ENCODE data around the gene GNAQ. TPM values are rescaled to one million over a fixed set of nuclear protein-coding genes. Genes with fewer than 3 reads are reported as not detected.

The GNAQ gene
- total and polyA plus RNA-seq, 2 of the 13 experiments (the other 11 are each of a cell fraction or from before 2014, with no cell fraction given), result 16.5 to 17.7 TPM

GRCh38 chr9:77960356-77961153, 71.1 kb downstream of the GNAQ start:
- WGBS (ENCODE audit: low lambda C conversion rate), result 91% methylated on average over 5 of the region's 5 CpGs
- ChIA-PET POLR2A (no interaction called here), CTCF (ENCODE audit: low intra/inter-chr PET ratio, low total read pairs) (no interaction called here)
- Histone ChIP-seq H3K27me3 (ENCODE audit: control insufficient read depth in 1 of 2, insufficient read depth in 2 of 2, low read length in 2 of 2) (no peaks in the 10 kb centered on the region), H3K9ac (ENCODE audit: insufficient read depth, low read depth, low read length) (no peak overlapping the region), H3K4me2 (ENCODE audit: low read depth, low read length) (no peak overlapping the region), H2AFZ (ENCODE audit: low read length) (no peak overlapping the region), H3K27ac (ENCODE audit: extremely low read length, insufficient read depth, low read length) (no peak overlapping the region), H3K4me1 (ENCODE audit: insufficient read depth, low read length) (peaks cover 27% of the 10 kb centered on the region), H3K9me3 (ENCODE audit: low read length) (no peaks in the 10 kb centered on the region), H4K20me1 (ENCODE audit: insufficient read depth, low read length) (no peaks in the 10 kb centered on the region; the same call in 1 of the 2 replicates), H3K79me2 (ENCODE audit: insufficient read depth, low read length) (peaks cover 31% of the 10 kb centered on the region), H3K36me3 (replicated peaks in 1 of 2; ENCODE audit: control insufficient read depth in 1 of 2, insufficient read depth in 2 of 2, low read length in 2 of 2) (no peaks in the 10 kb centered on the region), H3K4me3 (replicated peaks in 1 of 3; ENCODE audit: insufficient read depth in 1 of 3, low read depth in 2 of 3, low read length in 3 of 3) (no peak overlapping the region)
- no TSS peak for BruUV-seq (replicated peaks)
- DNase-seq (ENCODE audit: low spot score), result no peak
- no peak for FAIRE-seq
- in situ Hi-C loops (cut with HindIII; ENCODE audit: extremely low pct_ligation_motif_present, low pct_unique_long_range_greater_than_20kb) (no loop called here), intact Hi-C loops (cut with micrococcal nuclease; ENCODE audit: unreplicated experiment) (no loop called here)
- ATAC-seq, result no peak
- no peak for TF ChIP-seq SAP130 (CRISPR knock-in tag; IDR thresholded peaks at IDR 0.05; ENCODE audit: low read depth)
- TF ChIP-seq, protein P1, sequence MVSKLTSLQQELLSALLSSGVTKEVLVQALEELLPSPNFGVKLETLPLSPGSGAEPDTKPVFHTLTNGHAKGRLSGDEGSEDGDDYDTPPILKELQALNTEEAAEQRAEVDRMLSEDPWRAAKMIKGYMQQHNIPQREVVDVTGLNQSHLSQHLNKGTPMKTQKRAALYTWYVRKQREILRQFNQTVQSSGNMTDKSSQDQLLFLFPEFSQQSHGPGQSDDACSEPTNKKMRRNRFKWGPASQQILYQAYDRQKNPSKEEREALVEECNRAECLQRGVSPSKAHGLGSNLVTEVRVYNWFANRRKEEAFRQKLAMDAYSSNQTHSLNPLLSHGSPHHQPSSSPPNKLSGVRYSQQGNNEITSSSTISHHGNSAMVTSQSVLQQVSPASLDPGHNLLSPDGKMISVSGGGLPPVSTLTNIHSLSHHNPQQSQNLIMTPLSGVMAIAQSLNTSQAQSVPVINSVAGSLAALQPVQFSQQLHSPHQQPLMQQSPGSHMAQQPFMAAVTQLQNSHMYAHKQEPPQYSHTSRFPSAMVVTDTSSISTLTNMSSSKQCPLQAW (CRISPR knock-in tag; IDR thresholded peaks at IDR 0.05), result no peak
- TF ChIP-seq, protein P2, sequence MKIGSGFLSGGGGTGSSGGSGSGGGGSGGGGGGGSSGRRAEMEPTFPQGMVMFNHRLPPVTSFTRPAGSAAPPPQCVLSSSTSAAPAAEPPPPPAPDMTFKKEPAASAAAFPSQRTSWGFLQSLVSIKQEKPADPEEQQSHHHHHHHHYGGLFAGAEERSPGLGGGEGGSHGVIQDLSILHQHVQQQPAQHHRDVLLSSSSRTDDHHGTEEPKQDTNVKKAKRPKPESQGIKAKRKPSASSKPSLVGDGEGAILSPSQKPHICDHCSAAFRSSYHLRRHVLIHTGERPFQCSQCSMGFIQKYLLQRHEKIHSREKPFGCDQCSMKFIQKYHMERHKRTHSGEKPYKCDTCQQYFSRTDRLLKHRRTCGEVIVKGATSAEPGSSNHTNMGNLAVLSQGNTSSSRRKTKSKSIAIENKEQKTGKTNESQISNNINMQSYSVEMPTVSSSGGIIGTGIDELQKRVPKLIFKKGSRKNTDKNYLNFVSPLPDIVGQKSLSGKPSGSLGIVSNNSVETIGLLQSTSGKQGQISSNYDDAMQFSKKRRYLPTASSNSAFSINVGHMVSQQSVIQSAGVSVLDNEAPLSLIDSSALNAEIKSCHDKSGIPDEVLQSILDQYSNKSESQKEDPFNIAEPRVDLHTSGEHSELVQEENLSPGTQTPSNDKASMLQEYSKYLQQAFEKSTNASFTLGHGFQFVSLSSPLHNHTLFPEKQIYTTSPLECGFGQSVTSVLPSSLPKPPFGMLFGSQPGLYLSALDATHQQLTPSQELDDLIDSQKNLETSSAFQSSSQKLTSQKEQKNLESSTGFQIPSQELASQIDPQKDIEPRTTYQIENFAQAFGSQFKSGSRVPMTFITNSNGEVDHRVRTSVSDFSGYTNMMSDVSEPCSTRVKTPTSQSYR (CRISPR knock-in tag; IDR thresholded peaks at IDR 0.05; ENCODE audit: borderline replicate concordance), result no peak
- no peak for TF ChIP-seq SP4 (CRISPR knock-in tag; IDR thresholded peaks at IDR 0.05)
- TF ChIP-seq ZIK1 (CRISPR knock-in tag; IDR thresholded peaks at IDR 0.05; ENCODE audit: borderline replicate concordance, low read depth), result no peak
- TF ChIP-seq ZBTB3 (CRISPR knock-in tag; IDR thresholded peaks at IDR 0.05; ENCODE audit: borderline replicate concordance, low read depth), result no peak
- no peak for TF ChIP-seq FOSL1 (CRISPR knock-in tag; IDR thresholded peaks at IDR 0.05; ENCODE audit: borderline replicate concordance)
- TF ChIP-seq CERS6 (CRISPR knock-in tag; IDR thresholded peaks at IDR 0.05), result no peak
- TF ChIP-seq HDAC1 (CRISPR knock-in tag; IDR thresholded peaks at IDR 0.05), result no peak
- TF ChIP-seq ZNF275 (CRISPR knock-in tag; IDR thresholded peaks at IDR 0.05; ENCODE audit: borderline replicate concordance), result no peak
- TF ChIP-seq KAT8 (CRISPR knock-in tag; IDR thresholded peaks at IDR 0.05), result no peak
- TF ChIP-seq RFXANK (CRISPR knock-in tag; IDR thresholded peaks at IDR 0.05), result no peak
- no peak for TF ChIP-seq ZNF567 (CRISPR knock-in tag; IDR thresholded peaks at IDR 0.05; ENCODE audit: borderline replicate concordance)
- no peak for TF ChIP-seq ZNF33A (CRISPR knock-in tag; IDR thresholded peaks at IDR 0.05; ENCODE audit: borderline replicate concordance)
- no peak for TF ChIP-seq KDM3A (CRISPR knock-in tag; IDR thresholded peaks at IDR 0.05; ENCODE audit: low read depth)
- no peak for TF ChIP-seq MIER3 (CRISPR knock-in tag; IDR thresholded peaks at IDR 0.05; ENCODE audit: borderline replicate concordance)
- TF ChIP-seq, protein P3, sequence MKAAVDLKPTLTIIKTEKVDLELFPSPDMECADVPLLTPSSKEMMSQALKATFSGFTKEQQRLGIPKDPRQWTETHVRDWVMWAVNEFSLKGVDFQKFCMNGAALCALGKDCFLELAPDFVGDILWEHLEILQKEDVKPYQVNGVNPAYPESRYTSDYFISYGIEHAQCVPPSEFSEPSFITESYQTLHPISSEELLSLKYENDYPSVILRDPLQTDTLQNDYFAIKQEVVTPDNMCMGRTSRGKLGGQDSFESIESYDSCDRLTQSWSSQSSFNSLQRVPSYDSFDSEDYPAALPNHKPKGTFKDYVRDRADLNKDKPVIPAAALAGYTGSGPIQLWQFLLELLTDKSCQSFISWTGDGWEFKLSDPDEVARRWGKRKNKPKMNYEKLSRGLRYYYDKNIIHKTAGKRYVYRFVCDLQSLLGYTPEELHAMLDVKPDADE (CRISPR knock-in tag; IDR thresholded peaks at IDR 0.05), result no peak

All from HepG2 (cell line).